Measurements from ENCODE around the gene SLC27A6.
"Not testable (repeated sequence)": the region's sequence is repeated elsewhere in the genome, so short reads cannot be mapped to it uniquely, and the experiment has no call there.

SLC27A6 gene

GRCh38 chr5:129001841-129002526 is 36.7 kb downstream of the SLC27A6 start:
- no peak for DNase-seq

- no peak for DNase-seq
These were observed 37.2 kb downstream of the SLC27A6 start for GRCh38 chr5:129002527-129002842.

DNA sequence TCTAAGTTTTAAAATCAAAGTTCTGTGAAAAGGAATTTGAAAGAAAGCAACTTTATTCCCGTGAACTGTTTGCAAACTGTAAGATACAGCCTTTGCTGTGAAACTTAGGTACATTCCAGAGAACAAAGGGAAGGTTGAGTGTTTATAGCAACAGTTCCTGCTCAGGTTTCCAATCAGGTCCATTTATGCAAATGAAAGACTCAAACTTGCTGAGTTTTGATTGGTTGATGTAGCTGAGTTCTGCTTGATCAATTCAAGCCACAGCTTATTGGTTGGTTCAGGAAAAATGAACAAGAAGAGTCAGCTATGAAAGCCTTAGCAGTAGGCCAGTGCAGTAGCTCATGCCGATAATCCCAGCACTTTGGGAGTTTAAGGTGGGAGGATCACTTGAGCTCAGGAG is 37.9 kb downstream of the SLC27A6 start:
- DNase-seq, result no peak

GRCh38 chr5:129014185-129014584 is 48.9 kb downstream of the SLC27A6 start:
- DNase-seq, result no peak

- no peak for DNase-seq
These were observed 53.5 kb downstream of the SLC27A6 start for GRCh38 chr5:129018837-129019236.

- DNase-seq, result no peak
These were observed 54.2 kb downstream of the SLC27A6 start for GRCh38 chr5:129019401-129019908.

DNA sequence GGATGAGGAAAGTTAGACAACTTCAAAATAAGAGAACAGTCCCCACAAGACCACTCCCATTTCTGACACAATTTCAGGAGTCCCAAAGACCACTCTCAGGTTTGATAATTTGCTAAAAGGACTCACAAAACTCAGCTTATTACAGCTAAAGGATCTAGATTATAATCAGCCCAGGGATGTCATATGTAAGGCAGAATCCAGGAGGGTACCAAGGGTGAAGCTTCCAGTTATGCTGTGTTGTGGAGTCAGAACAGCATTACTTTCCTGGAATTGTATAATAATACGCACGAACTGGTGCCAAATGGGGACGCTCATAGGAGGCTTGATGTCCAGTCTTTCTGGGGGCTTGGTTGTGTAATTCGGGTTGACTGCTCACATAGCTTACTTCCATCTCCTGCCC is 55.4 kb downstream of the SLC27A6 start:
- no peak for DNase-seq

DNA sequence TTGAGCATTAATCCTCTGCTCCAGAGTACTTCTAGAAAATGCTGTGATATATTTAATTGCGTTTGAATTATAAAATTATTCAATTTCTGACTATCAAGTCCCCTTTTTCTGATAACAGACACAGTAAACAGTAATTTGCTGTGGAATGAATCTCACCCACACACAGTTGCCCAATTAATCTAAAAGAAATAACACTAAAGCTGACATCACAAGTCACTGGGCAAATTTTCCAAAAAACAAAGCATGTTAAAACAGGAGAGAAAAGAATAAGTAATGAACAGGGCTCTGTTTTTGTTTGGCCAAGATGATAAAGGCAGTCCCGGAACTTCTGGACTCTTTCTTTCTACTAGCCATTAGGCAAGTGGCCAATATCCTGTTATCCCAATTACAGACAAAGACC is 56.5 kb downstream of the SLC27A6 start:
- no peak for DNase-seq

DNA sequence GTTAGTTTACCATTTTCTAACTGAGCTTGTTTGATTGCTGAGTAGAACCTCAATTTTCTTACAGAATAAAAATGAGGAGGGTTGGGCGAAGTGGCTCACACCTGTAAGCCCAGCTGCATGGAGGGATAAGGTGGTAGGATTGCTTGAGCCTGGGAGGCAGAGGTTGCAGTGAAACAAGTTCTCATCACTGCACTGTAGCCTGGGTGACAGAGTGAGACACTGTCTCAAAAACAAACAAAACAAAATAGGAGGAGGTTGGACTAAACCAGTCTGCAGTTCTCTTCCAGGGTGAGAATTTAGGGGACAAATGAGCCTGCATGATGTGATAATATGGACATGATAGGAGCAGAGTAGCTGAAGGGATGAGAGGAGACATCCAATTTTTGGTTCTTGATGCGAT is 57.3 kb downstream of the SLC27A6 start:
- DNase-seq, result no peak

GRCh38 chr5:129027260-129027659 is 62.0 kb downstream of the SLC27A6 start:
- DNase-seq, result no peak

DNA sequence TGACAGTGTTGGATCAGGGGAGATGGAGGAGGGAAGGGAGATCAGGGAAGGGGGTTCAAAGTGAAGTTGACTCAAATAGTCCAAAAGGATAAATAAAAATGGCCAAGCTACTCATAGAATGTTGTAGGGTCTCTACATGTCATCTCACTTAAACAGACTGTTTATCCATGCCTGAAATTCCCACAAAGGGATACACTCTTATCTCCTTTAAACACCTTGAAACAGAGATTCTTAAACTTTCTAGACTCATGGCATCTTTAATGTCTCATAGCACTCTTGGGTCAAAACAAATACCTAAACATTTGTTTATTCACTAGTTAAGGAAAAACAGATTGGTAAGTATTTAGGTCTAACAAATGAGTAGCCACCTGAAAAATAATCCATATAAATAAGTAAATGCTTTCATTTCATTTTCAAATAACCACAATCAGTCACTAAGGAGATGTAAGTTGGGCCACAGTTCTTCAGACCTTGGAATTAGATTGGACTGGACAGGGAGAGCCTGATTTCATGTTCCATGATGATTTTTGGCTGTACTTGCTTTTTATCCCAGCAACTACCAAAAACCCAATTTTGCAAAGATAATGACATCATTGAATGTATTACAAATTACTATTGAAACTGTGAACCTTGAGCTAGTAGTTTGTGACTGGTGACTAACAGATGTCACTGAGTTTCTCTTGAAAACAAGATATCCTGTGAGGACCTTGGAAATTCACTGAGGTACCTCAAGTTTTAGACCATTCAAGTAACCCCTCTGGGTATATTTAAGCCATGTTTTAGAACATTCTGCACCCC is 66.8 kb downstream of the SLC27A6 start:
- DNase-seq, result no peak

- not testable (repeated sequence) for DNase-seq
These were observed 71.0 kb downstream of the SLC27A6 start for GRCh38 chr5:129036257-129036656.

GRCh38 chr5:129041196-129041881 is 76.1 kb downstream of the SLC27A6 start:
- DNase-seq, result no peak

GRCh38 chr5:129042306-129042705 is 77.0 kb downstream of the SLC27A6 start:
- DNase-seq, result no peak

DNA sequence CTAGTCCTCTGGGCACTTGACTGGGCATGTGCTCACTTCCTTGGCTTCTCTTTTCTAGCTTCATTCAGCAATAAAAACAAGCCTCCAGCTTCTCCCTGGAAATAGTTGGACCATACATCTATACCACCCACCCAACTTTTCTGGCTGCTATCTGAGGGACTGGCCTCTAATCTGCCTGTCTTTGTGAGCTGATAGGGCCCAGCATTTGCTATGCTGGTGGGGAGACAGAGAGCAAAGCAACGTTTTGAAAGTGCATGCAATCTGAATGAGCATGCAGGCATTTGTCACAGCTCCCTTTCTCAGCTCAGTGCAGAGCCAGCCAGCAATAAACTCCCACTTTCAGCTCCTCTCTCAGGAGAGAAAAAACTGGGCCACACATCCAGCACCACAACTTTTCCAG is 78.6 kb downstream of the SLC27A6 start:
- DNase-seq, result no peak

GRCh38 chr5:129046151-129046550 is 80.9 kb downstream of the SLC27A6 start:
- no peak for DNase-seq

DNA sequence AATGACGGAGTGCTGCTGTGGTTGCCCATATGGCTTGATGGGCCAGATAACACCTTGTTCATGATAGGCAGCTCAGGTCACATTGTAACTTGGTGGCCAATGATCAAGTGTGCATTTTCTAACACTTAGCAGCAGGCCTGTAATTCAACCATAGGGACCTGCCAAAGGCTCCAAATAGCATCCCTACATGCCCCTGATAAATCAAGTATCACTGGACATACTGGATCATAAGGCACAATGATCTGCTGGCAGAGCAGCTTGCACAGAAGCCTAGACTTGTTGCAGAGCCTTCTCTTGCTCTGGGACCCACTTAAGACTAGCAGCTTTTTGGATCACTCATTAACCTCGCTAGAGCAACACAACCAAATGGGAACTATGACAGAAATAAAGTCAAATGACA is 83.2 kb downstream of the SLC27A6 start:
- DNase-seq, result no peak

DNA sequence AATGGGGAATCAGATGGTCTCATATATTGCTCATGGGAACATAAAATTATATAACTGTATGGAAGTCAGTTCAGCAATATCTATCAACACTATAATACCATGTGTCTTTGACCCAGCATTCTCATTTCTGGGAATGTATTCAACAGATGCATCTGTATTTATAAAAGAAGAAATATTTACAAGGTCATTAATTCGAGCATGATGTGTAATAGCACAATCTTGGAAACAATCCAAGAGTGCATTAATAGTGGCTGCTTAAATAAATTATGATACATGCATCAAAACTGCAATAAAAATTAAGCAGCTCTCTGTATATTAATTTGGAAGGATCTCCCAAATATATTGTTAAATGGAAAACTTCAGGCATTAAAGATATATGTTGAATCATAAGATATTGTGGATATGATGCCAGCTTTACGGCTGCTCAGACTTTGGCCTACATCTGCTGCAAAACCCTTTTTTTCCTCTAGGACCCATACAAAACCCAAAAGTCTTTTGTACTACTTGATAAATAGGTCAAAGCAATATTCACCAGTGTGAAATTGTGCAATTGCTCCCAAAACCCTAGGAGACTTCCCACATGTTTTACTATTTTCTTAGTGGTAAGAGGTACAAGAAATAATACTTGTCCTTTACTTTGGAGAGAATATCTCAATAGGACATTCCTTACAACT is 84.0 kb downstream of the SLC27A6 start:
- no peak for DNase-seq

DNA sequence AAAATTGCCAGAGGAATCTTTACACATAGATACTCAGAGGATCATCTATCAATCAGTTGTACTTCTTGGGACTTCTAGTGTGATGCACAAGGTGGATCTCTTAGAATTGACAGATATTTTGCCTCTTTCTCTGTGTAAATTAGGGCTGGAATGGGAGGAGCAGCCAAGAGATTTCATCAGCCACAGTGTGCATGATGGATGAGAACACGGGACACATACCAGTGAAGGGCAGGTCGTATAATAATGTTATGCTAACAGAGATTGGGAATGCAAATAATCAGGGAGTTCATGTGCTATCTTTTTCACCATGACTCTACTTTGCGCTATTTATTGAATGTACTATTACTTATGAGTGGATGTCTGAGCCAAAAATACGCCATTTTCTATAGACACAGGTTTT is 86.0 kb downstream of the SLC27A6 start:
- no peak for DNase-seq

DNA sequence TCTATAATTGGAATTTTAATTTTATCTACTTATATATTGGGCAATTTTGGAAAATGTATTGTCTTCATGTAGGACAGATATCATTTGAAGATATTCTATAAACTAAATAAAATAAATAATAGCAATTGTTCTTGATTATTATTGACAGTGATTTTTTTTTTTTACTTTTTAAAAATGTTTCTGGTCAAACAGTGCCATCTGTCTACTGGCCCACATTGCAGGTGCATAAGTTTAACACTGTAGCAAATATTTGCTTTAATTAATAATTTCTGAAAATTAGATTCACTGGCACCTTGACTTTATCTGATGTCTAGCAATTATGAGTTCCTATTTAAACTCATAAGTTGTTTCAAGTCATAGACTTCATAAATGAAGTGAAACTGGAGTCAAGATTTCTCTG is 88.2 kb downstream of the SLC27A6 start:
- DNase-seq, result no peak

DNA sequence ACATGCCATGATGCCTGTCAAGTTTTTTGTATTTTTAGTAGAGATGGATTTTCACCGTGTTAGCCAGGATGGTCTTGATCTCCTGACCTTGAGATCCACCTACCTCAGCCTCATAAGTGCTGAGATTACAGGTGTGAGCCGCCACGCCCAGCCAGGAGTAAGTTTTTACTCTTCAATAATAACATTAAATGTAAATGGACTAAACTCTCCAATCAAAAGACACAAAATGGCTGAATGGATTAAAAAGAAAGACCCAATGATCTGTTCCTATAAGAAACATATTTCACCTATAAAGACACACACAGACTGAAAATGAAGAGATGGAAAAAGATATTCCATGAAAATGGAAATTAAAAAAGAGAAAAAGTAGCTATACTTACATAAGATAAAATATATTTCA is 92.0 kb downstream of the SLC27A6 start:
- DNase-seq, result no peak

- no peak for DNase-seq
These were observed 96.6 kb downstream of the SLC27A6 start for GRCh38 chr5:129061849-129062248.

GRCh38 chr5:129063483-129064113 is 98.3 kb downstream of the SLC27A6 start:
- no peak for DNase-seq
